Sigmoid colon (tissue), 7 donors: ENCODE measurements around the gene PCDHGA12. TPM values are rescaled to one million over a fixed set of nuclear protein-coding genes. Genes with fewer than 3 reads are reported as not detected.
"Not testable (repeated sequence)": the region's sequence is repeated elsewhere in the genome, so short reads cannot be mapped to it uniquely, and the experiment has no call there.

Source experiments
- DNase-seq: peaks from one replicate; pipeline ENCODE4 v3.0.0-alpha.2; 2019
- H3K27ac ChIP-seq, 4 donors: fragments of 200-600 bp; sonication (generic); one replicate each; pipeline ENCODE4 v1.5.1; 2016 to 2019; ENCODE audit warnings: mild to moderate bottlenecking in 1 of 4
- H3K27me3 ChIP-seq, 3 donors: fragments of 200-600 bp; sonication (generic); one replicate each; pipeline ENCODE4 v1.5.1; 2019; ENCODE audit warnings: mild to moderate bottlenecking in 1 of 3
- H3K36me3 ChIP-seq, 4 donors: fragments of 200-600 bp; sonication (generic); one replicate each; pipeline ENCODE4 v1.5.1; 2016 to 2019
- H3K4me1 ChIP-seq, 4 donors: fragments of 200-600 bp; sonication (generic); one replicate each; pipeline ENCODE4 v1.5.1; 2017 to 2019
- H3K4me3 ChIP-seq, 4 donors: fragments of 200-600 bp; sonication (generic); one replicate each; pipeline ENCODE4 v1.5.1; 2017 to 2019; ENCODE audit warnings: mild to moderate bottlenecking in 2 of 4, moderate library complexity in 1 of 4
- H3K9me3 ChIP-seq, 4 donors: fragments of 200-600 bp in 3 of 4; sonication (generic) in 3 of 4; one replicate each; pipeline versions ENCODE4 v1.5.1 to v1.6.1; 2013 to 2019
- EP300 ChIP-seq, 4 donors: sonication (generic); formaldehyde crosslinking; IDR thresholded peaks; one replicate each; pipeline ENCODE4 v1.6.1; 2017; ENCODE audit warnings: antibody characterized with exemption in 4 of 4
- POLR2A ChIP-seq, 2 donors: fragments of 450-650 bp; IDR thresholded peaks; one replicate each; pipeline ENCODE4 v1.6.1; 2016; ENCODE audit warnings: antibody characterized with exemption in 2 of 2, mild to moderate bottlenecking in 2 of 2, moderate library complexity in 2 of 2
- POLR2AphosphoS5 ChIP-seq, 4 donors: sonication (generic); formaldehyde crosslinking; IDR thresholded peaks; one replicate each; pipeline ENCODE4 v1.6.1; 2017; ENCODE audit warnings: antibody characterized with exemption in 4 of 4
- whole genome bisulfite sequencing, 2 donors: extraction: QIAGEN DNeasy Blood & Tissue Kit; methylation state at CpG; one replicate each; pipeline ENCODE4 v1.1.7; 2013; 5-methylcytosine and 5-hydroxymethylcytosine counted together
- intact Hi-C: fragments of 100-400 bp; cut with DNase I; formaldehyde crosslinking; loops from one replicate; pipeline ENCODE4 v1.15.1; 2023
- polyA plus RNA-seq, 3 donors: library from polyadenylated mRNA; stranded (reverse); fragments of 200-250 nt; gene quantifications; one replicate each; pipeline ENCODE4 v1.2.3, GENCODE V29; 2013
- total RNA-seq, 4 donors: library from RNA; depleted of rRNA; stranded (reverse); fragments of >200 nt; gene quantifications; one replicate each; pipeline ENCODE4 v1.1.0, GENCODE V29; 2016
- TF ChIP-seq, protein P1 (sequence below), 4 experiments: fragments of 450-650 bp in 3 of 4; fragments of 200-600 bp in 1 of 4; IDR thresholded peaks; one replicate each; pipeline ENCODE4 v1.5.1; 2016 to 2019; ENCODE audit warnings: antibody characterized with exemption in 4 of 4, mild to moderate bottlenecking in 3 of 4, moderate library complexity in 2 of 4
- donor health status: healthy with polysubstance abuse.
- donor health status: Bipolar disorder and iron deficiency.
- donor health status: healthy.

PCDHGA12 gene
- total and polyA plus RNA-seq, 7 donors = 0.80 to 14.1 (median 8.7) TPM; not detected in 2

DNA sequence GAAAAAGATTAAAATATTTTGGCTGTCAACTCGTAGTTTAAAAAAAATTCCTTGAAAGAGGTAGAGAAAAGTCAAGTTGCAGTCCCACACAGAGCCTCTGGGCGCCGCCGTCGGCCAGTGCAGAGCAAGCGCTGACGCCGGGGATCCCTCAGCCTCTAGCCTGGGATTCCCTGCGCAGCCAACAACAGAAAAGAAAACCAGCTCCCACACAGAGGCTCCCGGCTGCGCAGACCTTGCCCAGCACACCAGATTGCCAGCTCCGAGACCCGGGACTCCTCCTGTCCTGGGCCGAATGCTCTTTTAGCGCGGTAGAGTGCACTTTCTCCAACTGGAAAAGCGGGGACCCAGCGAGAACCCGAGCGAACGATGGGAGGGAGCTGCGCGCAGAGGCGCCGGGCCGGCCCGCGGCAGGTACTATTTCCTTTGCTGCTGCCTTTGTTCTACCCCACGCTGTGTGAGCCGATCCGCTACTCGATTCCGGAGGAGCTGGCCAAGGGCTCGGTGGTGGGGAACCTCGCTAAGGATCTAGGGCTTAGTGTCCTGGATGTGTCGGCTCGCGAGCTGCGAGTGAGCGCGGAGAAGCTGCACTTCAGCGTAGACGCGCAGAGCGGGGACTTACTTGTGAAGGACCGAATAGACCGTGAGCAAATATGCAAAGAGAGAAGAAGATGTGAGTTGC lies 12.7 kb upstream of the PCDHGA12 start, which contains the start of gene PCDHGB7:
PCDHGB7 (plus strand) TSS at position 184 of the 679 bp plus-strand sequence; CDS start at position 367, 183 bp downstream.
- TF ChIP-seq, protein P1, sequence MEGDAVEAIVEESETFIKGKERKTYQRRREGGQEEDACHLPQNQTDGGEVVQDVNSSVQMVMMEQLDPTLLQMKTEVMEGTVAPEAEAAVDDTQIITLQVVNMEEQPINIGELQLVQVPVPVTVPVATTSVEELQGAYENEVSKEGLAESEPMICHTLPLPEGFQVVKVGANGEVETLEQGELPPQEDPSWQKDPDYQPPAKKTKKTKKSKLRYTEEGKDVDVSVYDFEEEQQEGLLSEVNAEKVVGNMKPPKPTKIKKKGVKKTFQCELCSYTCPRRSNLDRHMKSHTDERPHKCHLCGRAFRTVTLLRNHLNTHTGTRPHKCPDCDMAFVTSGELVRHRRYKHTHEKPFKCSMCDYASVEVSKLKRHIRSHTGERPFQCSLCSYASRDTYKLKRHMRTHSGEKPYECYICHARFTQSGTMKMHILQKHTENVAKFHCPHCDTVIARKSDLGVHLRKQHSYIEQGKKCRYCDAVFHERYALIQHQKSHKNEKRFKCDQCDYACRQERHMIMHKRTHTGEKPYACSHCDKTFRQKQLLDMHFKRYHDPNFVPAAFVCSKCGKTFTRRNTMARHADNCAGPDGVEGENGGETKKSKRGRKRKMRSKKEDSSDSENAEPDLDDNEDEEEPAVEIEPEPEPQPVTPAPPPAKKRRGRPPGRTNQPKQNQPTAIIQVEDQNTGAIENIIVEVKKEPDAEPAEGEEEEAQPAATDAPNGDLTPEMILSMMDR (IDR thresholded peaks at IDR 0.05) = peak; percentile 43 to 51 (median 46)
- H3K4me3 ChIP-seq = peak within 1 kb of the TSS; percentile 27 to 44 (median 39)
- peak; percentile 86 for DNase-seq
- intact Hi-C loops = loop anchor here (5.0 kb wide), 2 partner anchors 60 to 140 kb away; partner anchors contain the start of gene PCDHGC3
- H3K9me3 ChIP-seq = peaks cover 59 to 92% (median 81%) of the 10 kb centered on the region in 4 donors
- H3K36me3 ChIP-seq, H3K4me1 ChIP-seq, H3K27me3 ChIP-seq: not testable (repeated sequence)
- H3K27ac ChIP-seq = peak within 1 kb of the TSS; percentile 45 to 61 (median 55)
- 8 to 47% methylated on average over 47 of the region's 47 CpGs for WGBS, 2 donors

DNA sequence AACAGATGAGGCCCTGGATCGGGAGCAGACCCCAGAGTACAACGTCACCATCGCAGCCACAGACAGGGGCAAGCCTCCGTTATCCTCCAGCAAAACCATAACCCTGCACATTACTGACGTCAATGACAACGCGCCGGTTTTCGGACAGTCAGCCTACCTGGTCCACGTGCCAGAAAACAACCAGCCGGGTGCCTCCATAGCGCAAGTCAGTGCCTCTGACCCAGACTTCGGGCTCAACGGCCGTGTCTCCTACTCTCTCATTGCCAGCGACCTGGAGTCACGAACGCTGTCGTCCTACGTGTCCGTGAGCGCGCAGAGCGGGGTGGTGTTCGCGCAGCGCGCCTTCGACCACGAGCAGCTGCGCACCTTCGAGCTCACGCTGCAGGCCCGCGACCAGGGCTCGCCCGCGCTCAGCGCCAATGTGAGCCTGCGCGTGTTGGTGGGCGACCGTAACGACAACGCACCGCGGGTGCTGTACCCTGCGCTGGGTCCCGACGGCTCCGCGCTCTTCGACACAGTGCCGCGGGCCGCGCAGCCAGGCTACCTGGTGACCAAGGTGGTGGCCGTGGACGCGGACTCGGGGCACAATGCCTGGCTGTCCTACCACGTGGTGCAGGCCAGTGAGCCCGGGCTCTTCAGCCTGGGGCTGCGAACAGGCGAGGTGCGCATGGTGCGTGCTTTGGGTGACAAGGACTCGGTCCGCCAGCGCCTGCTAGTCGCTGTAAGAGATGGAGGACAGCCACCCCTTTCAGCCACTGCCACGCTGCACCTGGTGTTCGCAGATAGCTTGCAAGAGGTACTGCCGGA lies 11.0 kb upstream of the PCDHGA12 start:
- intact Hi-C loops = loop anchor here (5.0 kb wide), 2 partner anchors 58 to 138 kb away; partner anchors contain the start of gene PCDHGC3

DNA sequence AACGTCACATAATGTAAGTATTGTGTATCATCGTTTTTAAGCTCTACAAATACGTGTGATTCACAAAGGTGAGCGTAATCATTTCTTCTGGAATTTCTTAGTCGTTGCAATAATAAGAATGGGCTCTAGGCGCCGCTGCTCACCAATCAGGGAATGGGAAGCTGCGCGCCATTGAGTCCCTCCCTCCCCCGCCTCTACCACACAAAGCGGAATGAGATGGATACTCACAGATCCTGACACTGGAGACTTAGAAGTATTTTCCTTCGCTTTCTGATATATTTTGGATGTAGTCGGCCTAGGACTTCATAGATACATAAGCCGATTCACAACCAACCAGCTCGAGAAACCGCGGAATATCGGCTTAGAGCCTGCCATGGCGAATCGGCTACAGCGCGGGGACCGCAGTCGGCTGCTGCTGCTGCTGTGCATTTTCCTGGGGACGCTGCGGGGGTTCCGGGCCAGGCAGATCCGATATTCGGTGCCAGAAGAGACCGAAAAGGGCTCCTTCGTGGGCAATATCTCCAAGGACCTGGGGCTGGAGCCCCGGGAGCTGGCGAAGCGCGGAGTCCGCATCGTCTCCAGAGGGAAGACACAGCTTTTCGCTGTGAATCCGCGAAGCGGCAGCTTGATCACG lies 9.3 kb upstream of the PCDHGA12 start, which contains the start of gene PCDHGA11:
PCDHGA11 (plus strand) TSS at position 197 of the 634 bp plus-strand sequence; CDS start at position 374, 177 bp downstream.
- whole genome bisulfite sequencing, 2 donors = 10 to 44% methylated on average over 42 of the region's 42 CpGs
- TF ChIP-seq, protein P1 (IDR thresholded peaks at IDR 0.05) = no peak
- no peak for TF ChIP-seq POLR2A (IDR thresholded peaks at IDR 0.05)
- TF ChIP-seq EP300 (IDR thresholded peaks at IDR 0.05) = no peak
- TF ChIP-seq POLR2AphosphoS5 (IDR thresholded peaks at IDR 0.05) = no peak
- intact Hi-C loops = no loop called here
- DNase-seq = no peak
- peak within 1 kb of the TSS in 3 of 4 donors; percentile 18 to 34 (median 26) for H3K4me3 ChIP-seq
- peaks cover 52 to 91% (median 75%) of the 10 kb centered on the region in 4 donors for H3K9me3 ChIP-seq
- peaks cover 0 to 4% (median 2%) of the 10 kb centered on the region in 4 donors for H3K4me1 ChIP-seq
- no peak within 1 kb of the TSS for H3K27ac ChIP-seq
- H3K27me3 ChIP-seq = no peaks in the 10 kb centered on the region
- H3K36me3 ChIP-seq = peaks cover 0 to under 1% (median 0%) of the 10 kb centered on the region in 4 donors

More for the DNA sequence above, 11.0 kb upstream of the PCDHGA12 start:
- Histone ChIP-seq H3K9me3 (peaks cover 58 to 90% (median 81%) of the 10 kb centered on the region in 4 donors), H3K27ac (no peak overlapping the region), H3K36me3 (no peaks in the 10 kb centered on the region), H3K4me3 (no peak overlapping the region), H3K27me3 (no peaks in the 10 kb centered on the region), H3K4me1 (peaks cover 0 to 4% (median 2%) of the 10 kb centered on the region in 4 donors)
- no peak for TF ChIP-seq EP300 (IDR thresholded peaks at IDR 0.05)
- WGBS, 2 donors = 37 to 71% methylated on average over 74 of the region's 74 CpGs
- DNase-seq = no peak

DNA sequence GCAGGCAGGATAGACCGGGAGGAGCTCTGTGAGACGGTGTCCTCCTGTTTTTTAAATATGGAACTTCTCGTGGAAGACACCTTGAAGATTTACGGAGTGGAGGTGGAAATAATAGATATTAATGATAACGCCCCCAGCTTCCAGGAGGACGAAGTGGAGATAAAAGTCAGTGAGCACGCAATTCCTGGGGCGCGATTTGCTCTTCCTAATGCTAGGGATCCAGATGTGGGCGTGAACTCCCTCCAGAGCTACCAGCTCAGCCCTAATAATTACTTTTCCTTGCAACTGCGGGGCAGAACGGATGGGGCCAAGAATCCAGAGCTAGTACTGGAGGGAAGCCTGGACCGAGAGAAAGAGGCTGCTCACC lies 8.8 kb upstream of the PCDHGA12 start:
- intact Hi-C loops = no loop called here
- Histone ChIP-seq H3K36me3 (peaks cover 0 to 6% (median 0%) of the 10 kb centered on the region in 4 donors), H3K9me3 (peaks cover 55 to 91% (median 75%) of the 10 kb centered on the region in 4 donors), H3K4me1 (peaks cover 0 to 4% (median 2%) of the 10 kb centered on the region in 4 donors), H3K27ac (no peak overlapping the region), H3K27me3 (no peaks in the 10 kb centered on the region), H3K4me3 (peak overlapping the region in 3 of 4 donors; percentile 18 to 34 (median 26))
- no peak for DNase-seq
- TF ChIP-seq POLR2AphosphoS5 (IDR thresholded peaks at IDR 0.05) (no peak), EP300 (IDR thresholded peaks at IDR 0.05) (no peak), POLR2A (IDR thresholded peaks at IDR 0.05) (no peak)
- TF ChIP-seq, protein P1 (IDR thresholded peaks at IDR 0.05) = no peak
- WGBS, 2 donors = 12 to 29% methylated on average over 13 of the region's 13 CpGs
